Astrocyte (in vitro differentiated cells and primary cell): Measurements from ENCODE around the gene MYO9A. TPM values are rescaled to one million over a fixed set of nuclear protein-coding genes. Genes with fewer than 3 reads are reported as not detected.
"Not testable (repeated sequence)": the region's sequence is repeated elsewhere in the genome, so short reads cannot be mapped to it uniquely, and the experiment has no call there.

Experiments used
- DNase-seq: peaks from one replicate; pipeline ENCODE4 v3.0.0-alpha.2; 2010; ENCODE audit warnings: low read depth
- FAIRE-seq: peaks from 2 replicates; lab custom pipeline; 2011; peaks lifted over from hg19 to GRCh38; lab: Jason Lieb, UNC
- H2AFZ ChIP-seq: 2 replicates; pipeline ENCODE4 v1.6.0; 2012; ENCODE audit warnings: low read depth, low read length, inconsistent platforms
- H3K27ac ChIP-seq: 2 replicates; pipeline ENCODE4 v1.5.1; 2011; ENCODE audit warnings: low read depth, low read length, inconsistent platforms
- H3K27me3 ChIP-seq: 2 replicates; pipeline ENCODE4 v1.6.0; 2011; ENCODE audit warnings: low read length, inconsistent platforms; ENCODE audit not compliant: insufficient read depth
- H3K36me3 ChIP-seq: 2 replicates; pipeline ENCODE4 v1.5.1; 2011; ENCODE audit warnings: low read length, inconsistent platforms; ENCODE audit not compliant: insufficient read depth
- H3K4me1 ChIP-seq: 2 replicates; pipeline ENCODE4 v1.5.1; 2011; ENCODE audit warnings: low read length, inconsistent platforms; ENCODE audit not compliant: insufficient read depth
- H3K4me2 ChIP-seq: 2 replicates; pipeline ENCODE4 v1.6.0; 2012; ENCODE audit warnings: low read length, inconsistent platforms
- H3K4me3 ChIP-seq: 2 replicates; pipeline ENCODE4 v1.5.1; 2011; ENCODE audit warnings: low read depth, mild to moderate bottlenecking, low read length, inconsistent platforms; ENCODE audit not compliant: insufficient read depth
- H3K79me2 ChIP-seq: 2 replicates; pipeline ENCODE4 v1.6.0; 2012; ENCODE audit warnings: mild to moderate bottlenecking, low read length, inconsistent platforms; ENCODE audit not compliant: insufficient read depth
- H3K9ac ChIP-seq: 2 replicates; pipeline ENCODE4 v1.6.0; 2012; ENCODE audit warnings: mild to moderate bottlenecking, low read length, inconsistent platforms
- H3K9me3 ChIP-seq: 2 replicates; pipeline ENCODE4 v1.5.1; 2012; ENCODE audit warnings: low read depth, mild to moderate bottlenecking, low read length, inconsistent platforms; ENCODE audit not compliant: insufficient read depth
- H4K20me1 ChIP-seq: 2 replicates; pipeline ENCODE4 v1.6.0; 2012; ENCODE audit warnings: low read length, inconsistent platforms; ENCODE audit not compliant: insufficient read depth
- H3K27ac Mint-ChIP-seq: one replicate; pipeline ENCODE4 v1.8.0; 2021; ENCODE audit warnings: mild to moderate bottlenecking, mixed read lengths; ENCODE audit not compliant: unreplicated experiment
- H3K27me3 Mint-ChIP-seq: one replicate; pipeline ENCODE4 v1.8.0; 2021; ENCODE audit warnings: low read depth, mixed read lengths; ENCODE audit not compliant: unreplicated experiment
- H3K36me3 Mint-ChIP-seq: one replicate; pipeline ENCODE4 v1.8.0; 2021; ENCODE audit warnings: low read depth, mixed read lengths; ENCODE audit not compliant: unreplicated experiment
- H3K4me1 Mint-ChIP-seq: one replicate; pipeline ENCODE4 v1.8.0; 2021; ENCODE audit warnings: low read depth, mixed read lengths; ENCODE audit not compliant: unreplicated experiment
- H3K4me3 Mint-ChIP-seq: one replicate; pipeline ENCODE4 v1.8.0; 2021; ENCODE audit warnings: mild to moderate bottlenecking, moderate library complexity, mixed read lengths; ENCODE audit not compliant: unreplicated experiment
- H3K9me3 Mint-ChIP-seq: one replicate; pipeline ENCODE4 v1.8.0; 2021; ENCODE audit warnings: mild to moderate bottlenecking, mixed read lengths; ENCODE audit not compliant: unreplicated experiment
- CTCF ChIP-seq: IDR thresholded peaks from 2 replicates; pipeline ENCODE4 v1.5.1; 2011; ENCODE audit warnings: low read depth, mild to moderate bottlenecking, inconsistent platforms, low read length, moderate library complexity; ENCODE audit not compliant: insufficient read depth
- EZH2 ChIP-seq: IDR thresholded peaks from 2 replicates; pipeline ENCODE4 v1.6.1; 2012; ENCODE audit warnings: mild to moderate bottlenecking, low read length, inconsistent platforms; ENCODE audit not compliant: insufficient read depth
- total RNA-seq: library from RNA; stranded (reverse); gene quantifications from 2 replicates; pipeline ENCODE4 v1.2.1, GENCODE V29; 2021

The MYO9A gene
- total RNA-seq, 1 donor from 2014 or later = 26.4 TPM

DNA sequence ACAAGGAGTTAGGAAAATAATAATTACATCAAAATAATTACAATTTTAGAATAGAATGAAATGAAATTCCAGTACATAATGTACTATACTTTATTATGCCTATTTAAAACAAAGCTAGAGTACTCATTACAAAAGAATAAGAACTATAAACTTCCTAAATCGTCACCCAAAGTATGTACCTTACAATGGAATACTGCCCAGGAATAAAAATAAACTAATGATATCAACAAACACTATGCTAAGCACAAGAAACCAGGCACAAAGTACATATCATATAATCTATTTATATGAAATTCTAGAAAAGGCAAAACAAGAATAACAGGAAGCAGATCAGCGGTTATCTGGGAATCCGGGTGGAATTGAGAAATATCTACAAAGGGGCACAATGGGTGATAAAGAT, 84.7 kb downstream of the MYO9A start:
- no peak overlapping the region for H3K4me3 Mint-ChIP-seq
- H3K36me3 Mint-ChIP-seq = peaks cover 5% of the 10 kb centered on the region
- peaks cover 6% of the 10 kb centered on the region for H3K9me3 Mint-ChIP-seq
- Histone ChIP-seq H3K27me3 (no peaks in the 10 kb centered on the region), H3K9me3 (peaks cover 4% of the 10 kb centered on the region), H3K4me1 (peaks cover 4% of the 10 kb centered on the region), H2AFZ (no peak overlapping the region), H3K36me3 (no peaks in the 10 kb centered on the region), H3K9ac (no peak overlapping the region), H3K79me2 (peaks cover 22% of the 10 kb centered on the region), H3K27ac (no peak overlapping the region), H4K20me1 (peaks cover 27% of the 10 kb centered on the region), H3K4me2 (peak overlapping the region; percentile 41), H3K4me3 (no peak overlapping the region)
- no peak for TF ChIP-seq EZH2
- no peak for TF ChIP-seq CTCF
- H3K27me3 Mint-ChIP-seq = no peaks in the 10 kb centered on the region
- H3K27ac Mint-ChIP-seq = peak overlapping the region; percentile 67
- peaks cover 21% of the 10 kb centered on the region for H3K4me1 Mint-ChIP-seq
- DNase-seq (no peak), FAIRE-seq (no peak)

DNA sequence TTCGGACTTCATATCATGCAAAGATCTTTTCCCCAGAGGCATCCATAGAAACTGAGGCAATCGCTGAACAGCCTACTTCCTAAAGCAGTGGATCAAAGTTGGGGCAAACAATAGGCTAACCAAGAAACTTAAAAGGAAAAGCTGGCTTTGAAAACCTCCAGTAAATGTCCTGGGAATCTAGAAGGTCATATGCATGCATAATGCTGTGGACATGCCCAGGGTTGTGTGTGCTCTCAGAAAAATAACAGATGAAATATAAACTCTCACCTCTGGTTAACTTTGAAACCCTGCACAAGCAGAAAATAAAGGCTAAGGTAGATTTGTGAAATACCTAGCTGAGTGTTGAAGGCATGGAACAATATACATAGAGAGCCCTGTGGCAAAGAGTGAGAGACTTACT, 96.3 kb downstream of the MYO9A start:
- no peaks in the 10 kb centered on the region for H4K20me1 ChIP-seq
- FAIRE-seq = no peak
- H3K36me3 Mint-ChIP-seq = peaks cover 6% of the 10 kb centered on the region
- no peak overlapping the region for H3K27ac Mint-ChIP-seq
- no peaks in the 10 kb centered on the region for H3K9me3 ChIP-seq
- H3K4me2 ChIP-seq = no peak overlapping the region
- H3K79me2 ChIP-seq = no peaks in the 10 kb centered on the region
- DNase-seq = no peak
- H3K27ac ChIP-seq = no peak overlapping the region
- no peaks in the 10 kb centered on the region for H3K4me1 Mint-ChIP-seq
- H3K9ac ChIP-seq = no peak overlapping the region
- TF ChIP-seq EZH2 (no peak), CTCF (no peak)
- no peaks in the 10 kb centered on the region for H3K9me3 Mint-ChIP-seq
- H2AFZ ChIP-seq = no peak overlapping the region
- H3K4me3 ChIP-seq = no peak overlapping the region
- no peaks in the 10 kb centered on the region for H3K36me3 ChIP-seq
- H3K27me3 ChIP-seq = no peaks in the 10 kb centered on the region
- H3K4me1 ChIP-seq = no peaks in the 10 kb centered on the region
- H3K4me3 Mint-ChIP-seq = no peak overlapping the region
- no peaks in the 10 kb centered on the region for H3K27me3 Mint-ChIP-seq

DNA sequence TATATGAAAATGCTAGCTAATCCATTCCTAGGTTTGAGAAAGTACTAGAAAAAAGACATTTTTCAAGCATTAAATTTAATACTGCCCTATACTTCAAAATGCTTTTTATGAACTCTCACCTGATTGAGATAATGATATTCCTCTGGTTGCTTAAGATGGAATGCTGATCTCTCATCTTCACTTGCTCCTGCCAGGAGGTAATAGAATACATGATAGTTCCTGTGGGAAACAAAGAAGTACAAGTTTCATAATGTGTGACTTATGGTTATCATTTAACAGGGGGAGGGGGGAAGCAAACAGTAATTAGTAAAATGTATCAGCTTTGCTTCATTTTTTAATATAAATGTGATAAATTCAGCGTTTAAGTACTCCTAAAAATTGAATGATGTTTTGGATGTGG, 97.2 kb downstream of the MYO9A start:
- H3K27ac ChIP-seq = no peak overlapping the region
- H3K4me1 ChIP-seq = no peaks in the 10 kb centered on the region
- H3K9ac ChIP-seq = no peak overlapping the region
- Mint-ChIP-seq H3K9me3 (no peaks in the 10 kb centered on the region), H3K27ac (no peak overlapping the region), H3K4me3 (no peak overlapping the region), H3K4me1 (no peaks in the 10 kb centered on the region), H3K36me3 (peaks cover 6% of the 10 kb centered on the region), H3K27me3 (no peaks in the 10 kb centered on the region)
- H4K20me1 ChIP-seq = no peaks in the 10 kb centered on the region
- TF ChIP-seq EZH2 (no peak), CTCF (no peak)
- no peak overlapping the region for H2AFZ ChIP-seq
- no peaks in the 10 kb centered on the region for H3K79me2 ChIP-seq
- FAIRE-seq (no peak), DNase-seq (no peak)
- H3K36me3 ChIP-seq = no peaks in the 10 kb centered on the region
- H3K4me3 ChIP-seq = no peak overlapping the region
- no peaks in the 10 kb centered on the region for H3K9me3 ChIP-seq
- no peaks in the 10 kb centered on the region for H3K27me3 ChIP-seq
- H3K4me2 ChIP-seq = no peak overlapping the region

GRCh38 chr15:72014555-72014954, 103.4 kb downstream of the MYO9A start:
- not testable (repeated sequence) for H3K9me3 Mint-ChIP-seq, H3K27ac Mint-ChIP-seq

More at GRCh38 chr15:72014555-72014954, 103.4 kb downstream of the MYO9A start:
- not testable (repeated sequence) for H3K4me1 ChIP-seq, H4K20me1 ChIP-seq, H3K4me1 Mint-ChIP-seq, H2AFZ ChIP-seq, H3K36me3 ChIP-seq, H3K4me2 ChIP-seq, H3K79me2 ChIP-seq, H3K27me3 Mint-ChIP-seq, H3K9me3 ChIP-seq, H3K9ac ChIP-seq, H3K27ac ChIP-seq, H3K36me3 Mint-ChIP-seq, FAIRE-seq, H3K27me3 ChIP-seq, DNase-seq, H3K4me3 ChIP-seq, H3K4me3 Mint-ChIP-seq
